Measurements from ENCODE around the gene XPO5.
"Not testable (repeated sequence)": the region's sequence is repeated elsewhere in the genome, so short reads cannot be mapped to it uniquely, and the experiment has no call there.

XPO5 gene

DNA sequence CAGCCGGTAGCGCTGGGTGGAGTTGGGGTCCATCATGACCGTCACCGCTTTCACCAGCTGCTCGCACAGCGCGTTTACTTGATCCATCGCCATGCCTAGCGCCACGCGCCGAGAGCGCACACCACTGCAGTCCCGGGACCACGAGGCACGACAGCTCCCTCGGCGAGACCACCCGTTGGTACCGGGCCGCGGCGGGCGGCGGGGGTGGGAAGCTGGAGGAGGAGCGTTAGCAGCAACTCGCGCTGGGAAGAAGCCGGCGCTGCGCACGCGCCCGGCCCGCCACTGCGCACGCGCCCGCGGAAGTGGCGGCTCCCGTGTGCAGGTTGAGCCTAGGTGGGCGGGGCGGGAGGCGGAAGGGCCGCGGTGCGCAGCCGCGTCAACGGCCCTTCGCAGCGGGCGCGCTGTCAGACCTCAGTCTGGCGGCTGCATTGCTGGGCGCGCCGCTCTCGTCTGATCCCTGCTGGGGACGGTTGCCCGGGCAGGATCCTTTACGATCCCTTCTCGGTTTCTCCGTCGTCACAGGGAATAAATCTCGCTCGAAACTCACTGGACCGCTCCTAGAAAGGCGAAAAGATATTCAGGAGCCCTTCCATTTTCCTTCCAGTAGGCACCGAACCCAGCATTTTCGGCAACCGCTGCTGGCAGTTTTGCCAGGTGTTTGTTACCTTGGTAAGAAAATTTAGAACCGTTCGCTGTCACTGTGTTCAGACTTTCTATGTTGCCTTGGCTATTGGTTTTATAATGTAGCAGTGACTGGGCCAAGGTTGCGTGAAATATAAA is at the start of gene XPO5, which contains the start of gene POLH:
XPO5 (minus strand) TSS at position 267 of the 780 bp plus-strand sequence; CDS start at position 93, 174 bp downstream.
POLH (plus strand) TSS at position 414 of the 780 bp plus-strand sequence. CDS start 6,135 bp downstream, outside the sequence.
- peak within 1 kb of the TSS; percentile 40 to 91 (median 84) for H3K27ac ChIP-seq
- peak within 1 kb of the TSS; percentile 61 to 100 (median 97) for H3K4me3 ChIP-seq

DNA sequence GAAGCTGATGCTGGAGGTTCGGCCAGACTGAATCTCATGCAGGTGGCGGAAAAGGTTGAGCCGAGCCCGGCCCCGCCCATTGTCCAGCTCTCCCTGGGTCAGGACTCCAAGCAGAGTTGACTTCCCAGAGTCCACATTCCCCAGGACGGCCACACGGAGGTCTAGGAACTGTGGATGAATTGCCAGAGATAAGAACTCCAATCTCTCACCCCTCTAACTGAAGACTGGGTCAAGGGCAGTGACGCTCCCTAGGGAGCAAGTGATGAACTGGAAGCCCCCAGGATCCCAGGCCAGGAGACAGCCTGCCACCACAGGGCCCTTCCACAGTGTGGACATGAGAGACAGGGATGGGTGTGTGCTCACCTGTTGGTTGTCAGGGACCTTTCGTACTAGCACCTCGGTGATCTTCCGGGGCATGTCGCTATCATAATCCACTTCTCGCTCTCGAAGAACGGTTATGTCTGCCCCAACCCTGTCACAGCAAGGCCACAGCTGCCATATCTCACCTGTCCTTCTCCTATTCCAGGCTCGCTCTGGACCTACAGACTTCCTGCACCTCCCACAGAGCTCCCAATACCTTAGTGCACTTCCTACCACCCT is 49.7 kb upstream of the XPO5 start:
- Histone ChIP-seq H3K4me3 (no peak overlapping the region), H3K27ac (no peak overlapping the region)

DNA sequence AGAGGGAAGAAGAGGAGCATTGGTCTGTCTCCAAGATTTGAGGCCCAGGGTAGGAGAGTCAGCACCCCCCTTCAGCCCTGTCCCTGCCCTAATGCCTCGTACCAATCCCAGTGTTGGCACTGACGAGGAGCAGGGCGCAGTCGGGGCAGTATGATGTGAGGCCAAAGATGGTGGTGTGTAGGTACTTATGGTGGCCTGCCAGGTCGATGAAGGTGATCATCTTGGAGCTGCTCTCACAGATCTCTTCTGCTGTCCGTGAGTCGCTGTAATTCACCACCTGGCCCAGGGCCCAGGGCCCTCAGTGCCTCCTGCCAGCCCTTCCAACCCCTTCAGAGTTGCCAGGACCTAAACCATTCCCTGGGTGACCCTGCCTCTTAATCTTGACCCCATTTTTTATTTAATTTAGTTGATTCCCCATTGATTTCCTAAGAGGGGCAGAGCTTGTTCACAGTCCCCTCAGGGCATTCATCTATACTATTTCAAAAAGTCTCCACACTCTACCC is 49.0 kb upstream of the XPO5 start:
- Histone ChIP-seq H3K27ac (no peak overlapping the region), H3K4me3 (no peak overlapping the region)

DNA sequence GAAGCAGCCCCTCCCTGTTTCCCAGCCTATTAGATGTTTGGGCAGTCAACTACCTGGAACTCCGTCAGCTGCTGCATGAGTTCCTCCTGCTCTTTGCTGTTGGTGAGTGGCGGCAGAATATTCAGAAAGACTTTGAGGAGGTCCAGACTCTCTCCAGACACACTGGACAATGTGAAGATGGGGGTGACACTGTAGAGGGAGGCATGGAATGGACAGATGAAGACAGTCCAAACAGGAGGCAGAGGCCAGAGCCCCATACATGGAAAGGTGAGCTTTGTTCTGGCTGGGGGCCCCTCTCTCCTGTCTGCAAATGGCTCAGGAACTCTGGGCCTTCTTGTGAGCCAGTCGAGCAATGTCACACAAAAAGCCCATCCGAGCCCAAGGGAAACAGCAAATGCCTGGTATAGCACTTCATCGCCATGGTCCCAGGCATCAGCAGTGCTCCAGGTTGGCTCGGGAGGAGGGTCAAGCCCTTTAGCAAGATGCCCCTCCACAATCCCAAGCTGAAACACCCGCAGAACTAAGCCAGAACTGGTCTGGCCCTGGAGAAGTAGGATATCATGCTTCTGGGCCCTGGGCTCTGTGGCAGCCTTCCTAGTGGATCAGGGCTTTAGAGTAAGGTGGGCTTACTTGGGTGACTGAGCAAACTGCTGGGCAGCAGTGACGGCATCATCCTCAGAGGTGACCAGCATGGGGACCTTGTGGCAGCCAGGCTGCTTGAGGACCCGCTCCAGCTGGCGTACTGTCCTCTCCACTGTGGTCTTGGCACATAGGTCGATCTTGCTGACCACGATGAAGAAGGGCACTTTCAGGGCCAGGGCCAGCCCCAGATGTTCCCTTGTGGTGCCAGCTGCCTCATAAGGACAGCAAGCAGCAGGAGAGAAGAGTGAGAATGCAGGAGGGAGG is 48.3 kb upstream of the XPO5 start:
- no peak overlapping the region for H3K27ac ChIP-seq
- no peak overlapping the region for H3K4me3 ChIP-seq

DNA sequence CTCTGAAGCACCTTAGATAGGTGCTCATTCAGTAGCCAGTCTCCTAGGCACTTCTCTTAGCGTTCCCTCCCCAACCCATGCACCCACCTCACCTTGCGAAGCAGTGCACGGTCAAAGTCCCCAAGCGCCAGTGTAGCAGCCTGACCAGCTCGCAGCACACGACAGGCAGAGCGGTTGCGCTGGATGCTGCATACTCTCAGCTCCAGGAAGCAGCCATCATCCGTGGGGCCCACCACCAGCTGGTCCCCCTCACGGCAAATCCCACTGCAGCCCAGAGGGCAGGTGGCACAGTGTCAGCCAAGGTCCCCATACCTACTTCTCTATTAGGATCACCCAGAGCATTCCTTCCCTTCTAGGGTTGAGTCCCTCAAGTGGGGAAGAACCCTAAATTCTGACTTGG is 46.7 kb upstream of the XPO5 start:
- Histone ChIP-seq H3K27ac (no peak overlapping the region), H3K4me3 (no peak overlapping the region)

DNA sequence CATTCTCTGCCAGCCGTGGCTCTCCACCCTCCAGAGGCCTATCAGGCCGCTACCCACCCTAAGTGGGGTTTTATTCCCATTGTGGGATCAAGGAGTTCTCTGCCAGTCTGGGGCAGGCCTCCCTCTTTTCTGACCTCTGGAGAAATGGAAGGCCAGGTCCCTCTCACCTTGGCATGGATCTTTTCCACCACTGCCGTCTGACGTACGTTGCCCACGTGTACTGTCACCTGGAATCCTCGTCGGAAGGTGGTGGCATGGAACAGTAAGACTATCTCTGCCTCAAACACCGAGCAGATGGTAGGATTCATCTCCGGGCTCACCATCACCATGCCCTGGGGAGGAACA is 46.0 kb upstream of the XPO5 start:
- H3K4me3 ChIP-seq: no peak overlapping the region
- no peak overlapping the region for H3K27ac ChIP-seq

DNA sequence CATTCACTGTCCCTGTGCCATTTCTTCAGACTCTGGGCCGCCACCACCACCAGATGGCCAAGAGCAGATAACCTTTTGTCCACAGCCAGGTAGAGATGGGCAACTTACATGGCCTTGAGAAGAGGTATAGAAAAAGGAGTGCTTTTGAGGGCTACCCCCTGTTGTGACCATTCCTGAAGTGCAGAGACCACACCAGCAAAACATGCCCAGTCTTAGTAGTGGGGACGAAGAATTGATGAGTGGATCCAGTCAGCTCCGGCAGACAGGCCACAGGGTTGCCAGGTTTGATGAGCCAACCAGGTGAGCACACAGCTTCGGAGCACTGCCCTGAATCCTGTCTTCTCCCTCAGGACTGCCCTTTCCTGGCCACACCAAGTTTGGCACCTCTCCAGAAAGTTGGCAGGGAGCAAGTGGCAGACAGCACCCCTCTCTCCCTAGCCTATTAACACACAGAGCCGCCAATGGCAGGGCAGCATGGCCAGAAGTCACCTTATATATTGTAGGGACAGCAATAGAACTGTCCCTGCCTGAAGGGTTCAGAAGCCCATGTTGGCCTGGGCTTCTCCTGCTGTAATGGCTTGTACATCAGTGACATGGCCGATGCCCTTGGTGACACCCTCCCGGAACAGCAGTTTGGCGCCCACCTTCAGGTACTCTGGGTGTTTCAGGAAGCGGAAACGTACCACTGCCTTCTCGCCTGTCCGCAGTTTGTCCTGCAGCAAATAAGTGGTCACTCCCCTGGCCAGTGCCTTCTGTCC is 45.4 kb upstream of the XPO5 start:
- Histone ChIP-seq H3K4me3 (no peak overlapping the region), H3K27ac (no peak overlapping the region)

DNA sequence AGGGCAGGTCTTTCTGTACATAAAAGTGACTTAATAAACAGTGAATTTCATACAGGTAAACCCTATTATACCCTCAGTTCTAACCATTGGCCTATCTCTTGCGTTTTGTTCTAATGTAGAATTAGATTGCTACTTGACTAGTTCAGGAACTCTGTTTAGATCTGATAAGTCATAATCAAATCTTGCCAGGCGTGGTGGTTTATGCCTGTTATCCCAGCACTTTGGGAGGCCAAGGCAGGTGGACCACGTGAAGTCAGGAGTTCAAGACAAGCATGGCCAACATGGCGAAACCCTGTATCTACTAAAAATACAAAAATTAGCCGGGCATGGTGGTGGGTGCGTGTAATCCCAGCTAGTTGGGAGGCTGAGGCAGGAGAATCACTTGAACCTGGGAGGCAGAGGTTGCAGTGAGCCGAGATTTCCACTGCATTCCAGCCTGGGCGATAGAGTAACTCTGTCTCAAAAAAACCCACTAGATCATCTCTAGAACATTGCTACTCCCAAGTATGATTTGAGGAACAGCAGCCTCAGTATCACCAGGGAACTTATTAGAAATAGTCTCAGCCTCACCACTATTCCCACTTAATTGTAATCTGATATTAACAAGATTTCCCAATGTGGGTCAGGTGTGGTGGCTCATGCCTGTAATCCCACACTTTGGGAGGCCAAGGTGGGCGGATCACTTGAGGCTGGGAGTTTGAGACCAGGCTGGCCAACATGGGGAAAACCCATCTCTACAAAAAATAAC is 41.1 kb upstream of the XPO5 start:
- H3K27ac ChIP-seq: no peak overlapping the region
- no peak overlapping the region for H3K4me3 ChIP-seq

DNA sequence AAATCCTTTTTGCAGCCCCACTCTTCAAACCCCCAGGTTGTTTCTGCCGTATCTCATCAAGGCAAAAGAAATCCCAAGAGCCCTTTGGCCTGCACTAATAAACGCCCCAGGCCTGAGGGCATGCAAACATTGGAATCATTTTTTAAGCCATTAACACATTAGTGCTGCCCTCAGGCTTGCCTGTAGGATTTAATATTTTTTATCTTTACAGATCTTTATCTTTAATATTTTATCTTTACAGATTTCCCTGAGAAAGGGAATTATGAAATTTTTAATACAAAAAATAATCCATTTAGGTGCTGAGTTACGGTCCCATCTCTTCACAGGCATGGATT is 38.5 kb upstream of the XPO5 start:
- Histone ChIP-seq H3K4me3 (no peak overlapping the region), H3K27ac (no peak overlapping the region)

DNA sequence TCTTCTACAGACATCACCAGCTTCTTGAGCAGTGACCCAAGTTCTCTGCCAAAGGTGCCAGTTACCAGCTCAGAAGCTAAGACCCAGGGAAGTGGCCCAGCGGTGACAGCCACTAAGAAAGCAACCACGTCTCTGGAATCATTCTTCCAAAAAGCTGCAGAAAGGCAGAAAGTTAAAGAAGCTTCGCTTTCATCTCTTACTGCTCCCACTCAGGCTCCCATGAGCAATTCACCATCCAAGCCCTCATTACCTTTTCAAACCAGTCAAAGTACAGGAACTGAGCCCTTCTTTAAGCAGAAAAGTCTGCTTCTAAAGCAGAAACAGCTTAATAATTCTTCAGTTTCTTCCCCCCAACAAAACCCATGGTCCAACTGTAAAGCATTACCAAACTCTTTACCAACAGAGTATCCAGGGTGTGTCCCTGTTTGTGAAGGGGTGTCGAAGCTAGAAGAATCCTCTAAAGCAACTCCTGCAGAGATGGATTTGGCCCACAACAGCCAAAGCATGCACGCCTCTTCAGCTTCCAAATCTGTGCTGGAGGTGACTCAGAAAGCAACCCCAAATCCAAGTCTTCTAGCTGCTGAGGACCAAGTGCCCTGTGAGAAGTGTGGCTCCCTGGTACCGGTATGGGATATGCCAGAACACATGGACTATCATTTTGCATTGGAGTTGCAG is 38.0 kb upstream of the XPO5 start:
- H3K4me3 ChIP-seq: no peak overlapping the region
- no peak overlapping the region for H3K27ac ChIP-seq

DNA sequence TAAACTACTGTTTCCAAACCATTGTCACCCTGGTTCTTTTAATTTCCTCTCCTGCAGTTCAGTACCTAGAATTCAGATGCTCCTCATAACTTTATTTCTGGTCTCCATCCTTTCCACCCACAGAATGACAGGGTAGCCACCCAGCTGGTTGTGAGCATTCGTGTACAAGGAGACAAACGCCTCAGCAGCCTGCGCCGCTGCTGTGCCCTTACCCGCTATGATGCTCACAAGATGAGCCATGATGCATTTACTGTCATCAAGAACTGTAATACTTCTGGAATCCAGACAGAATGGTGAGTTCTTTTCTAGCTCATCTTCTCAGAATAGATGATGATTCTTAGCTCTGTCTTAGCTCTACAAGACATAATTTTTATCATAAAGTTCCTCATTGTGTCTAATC is 34.6 kb upstream of the XPO5 start:
- Histone ChIP-seq H3K4me3 (no peak overlapping the region), H3K27ac (no peak overlapping the region)

DNA sequence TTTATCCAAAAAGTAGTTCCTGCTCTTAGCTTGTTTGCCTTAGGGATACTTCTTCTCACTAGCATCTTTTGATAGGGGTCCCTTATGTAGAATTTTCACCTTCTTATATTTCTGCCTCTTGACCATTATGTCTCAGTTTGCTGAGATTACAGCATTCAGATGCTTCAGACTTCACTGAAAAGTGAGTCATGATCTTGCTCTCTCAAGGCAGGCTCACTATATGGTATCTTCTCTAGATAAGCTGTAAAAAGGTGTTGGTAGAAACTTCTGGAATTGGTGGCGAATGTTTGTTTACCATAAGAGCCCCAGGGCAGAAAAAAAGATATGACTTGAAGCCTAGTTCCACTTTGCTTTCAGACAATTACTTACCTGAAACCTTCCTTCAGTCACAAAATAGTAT is 33.6 kb upstream of the XPO5 start:
- no peak overlapping the region for H3K4me3 ChIP-seq
- no peak overlapping the region for H3K27ac ChIP-seq

DNA sequence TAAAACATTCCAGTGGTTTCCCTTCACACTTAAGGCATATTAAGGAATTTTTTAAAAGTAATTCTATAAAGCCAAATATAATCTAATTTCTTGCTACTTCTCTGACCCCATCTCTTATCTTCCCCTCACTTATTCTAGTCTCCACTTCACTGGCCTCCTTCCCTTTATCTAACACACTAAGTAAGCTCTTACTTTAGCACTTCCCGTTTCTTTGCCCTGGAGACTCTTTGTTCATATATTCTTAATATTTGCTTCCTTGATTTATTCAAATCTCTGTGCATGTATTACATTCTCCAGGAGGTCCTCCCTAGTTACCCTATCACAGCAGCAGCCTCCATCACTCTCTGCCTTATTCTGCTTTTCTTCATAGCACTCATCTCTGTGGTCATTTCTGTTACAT is 33.0 kb upstream of the XPO5 start:
- Histone ChIP-seq H3K27ac (no peak overlapping the region), H3K4me3 (no peak overlapping the region)

DNA sequence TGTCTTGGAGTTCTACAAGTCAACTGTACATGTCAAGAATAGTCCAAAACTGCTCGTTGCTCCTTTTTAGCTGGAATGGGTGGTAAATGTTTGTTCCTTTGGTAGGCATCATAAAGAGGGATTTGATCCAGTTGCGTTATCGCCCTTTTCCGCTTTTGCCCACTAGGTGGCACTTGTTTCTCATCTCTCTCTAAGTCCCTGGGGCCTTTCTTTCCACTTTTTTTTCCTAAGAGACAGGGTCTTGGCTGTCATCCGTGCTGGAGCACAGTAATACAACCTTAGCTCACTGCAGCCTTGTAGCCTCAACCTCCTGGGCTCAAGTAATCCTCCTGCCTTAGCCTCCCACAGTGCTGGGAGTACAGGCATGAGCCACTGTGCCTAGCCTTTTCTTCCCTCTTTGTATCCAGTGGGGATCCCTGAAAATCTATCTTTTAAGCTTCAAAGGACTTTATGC is 32.5 kb upstream of the XPO5 start:
- no peak overlapping the region for H3K4me3 ChIP-seq
- H3K27ac ChIP-seq: no peak overlapping the region

DNA sequence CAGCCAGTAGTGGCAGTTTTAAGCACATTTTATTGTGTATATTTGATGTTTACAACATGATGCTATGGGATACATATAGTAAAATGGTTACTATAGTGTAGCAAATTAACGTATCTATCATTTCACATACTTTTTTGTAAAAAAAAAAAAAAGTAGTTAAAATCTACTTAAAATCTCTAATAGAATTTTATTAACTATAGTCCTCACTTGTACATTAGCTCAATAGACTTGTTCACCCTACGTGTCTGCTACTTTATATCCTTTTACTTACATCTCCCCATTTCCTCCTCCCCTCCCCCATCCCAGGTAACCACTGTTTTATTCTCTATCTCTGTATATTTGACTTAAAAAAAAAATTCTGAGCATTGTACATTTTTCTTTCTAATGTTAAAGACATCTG is 30.2 kb upstream of the XPO5 start:
- Histone ChIP-seq H3K4me3 (no peak overlapping the region), H3K27ac (no peak overlapping the region)

DNA sequence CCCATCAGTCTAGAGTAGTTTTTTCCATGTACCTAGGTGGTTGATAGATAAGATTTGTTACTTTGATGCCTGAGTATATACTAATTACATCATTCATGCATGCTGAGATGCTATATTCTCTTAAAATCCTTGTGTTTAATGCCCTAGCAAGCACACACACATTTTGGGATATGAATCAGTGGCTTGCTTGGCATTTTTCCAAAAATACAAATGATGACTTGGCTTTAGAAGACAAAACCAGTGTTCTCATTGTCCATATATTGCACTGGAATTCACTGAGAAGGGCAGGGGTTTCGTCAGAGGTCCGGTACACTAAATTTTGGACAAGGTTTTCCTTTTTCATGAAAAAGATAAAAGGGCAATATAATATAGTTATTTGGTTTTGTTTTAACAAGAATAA is 28.3 kb upstream of the XPO5 start:
- no peak overlapping the region for H3K27ac ChIP-seq
- H3K4me3 ChIP-seq: no peak overlapping the region

DNA sequence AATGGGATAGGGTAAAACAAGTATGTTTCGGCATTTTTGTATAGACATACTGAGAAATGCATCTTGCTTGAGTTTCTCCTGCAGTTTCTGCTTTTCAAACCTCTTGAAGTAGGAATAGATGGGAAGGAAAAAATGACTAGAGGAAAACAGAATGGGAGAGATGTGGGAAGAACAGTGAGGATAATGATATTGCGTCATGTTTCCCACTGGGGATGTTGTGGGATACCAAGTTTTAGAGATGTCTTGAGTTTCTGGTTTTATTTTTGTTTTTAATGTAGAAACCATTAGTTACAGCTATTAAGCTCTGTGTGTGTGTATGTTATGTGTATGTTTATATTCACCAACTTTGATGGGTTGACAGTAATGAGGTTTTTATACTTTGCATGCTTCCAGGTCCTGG is 24.8 kb upstream of the XPO5 start:
- no peak overlapping the region for H3K27ac ChIP-seq
- H3K4me3 ChIP-seq: no peak overlapping the region

DNA sequence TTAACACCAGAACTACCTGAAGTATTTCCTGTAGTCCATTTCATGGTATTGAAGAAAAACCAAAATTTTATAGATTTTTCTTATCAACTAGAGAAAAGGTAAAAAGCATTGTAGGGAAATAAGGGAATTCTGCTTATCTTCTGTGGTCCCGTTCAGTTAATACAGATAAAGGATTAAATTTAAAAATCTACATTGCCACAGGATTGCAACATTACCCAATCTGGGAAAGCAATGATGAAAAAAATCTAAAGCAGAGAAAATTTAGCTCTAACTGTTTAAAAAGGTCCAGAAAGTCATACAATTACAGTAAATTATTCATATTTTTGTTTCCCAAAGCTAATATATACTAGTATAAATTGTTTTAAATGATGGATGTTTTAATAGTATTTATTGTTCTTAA is 18.1 kb upstream of the XPO5 start:
- Histone ChIP-seq H3K27ac (no peak overlapping the region), H3K4me3 (no peak overlapping the region)

DNA sequence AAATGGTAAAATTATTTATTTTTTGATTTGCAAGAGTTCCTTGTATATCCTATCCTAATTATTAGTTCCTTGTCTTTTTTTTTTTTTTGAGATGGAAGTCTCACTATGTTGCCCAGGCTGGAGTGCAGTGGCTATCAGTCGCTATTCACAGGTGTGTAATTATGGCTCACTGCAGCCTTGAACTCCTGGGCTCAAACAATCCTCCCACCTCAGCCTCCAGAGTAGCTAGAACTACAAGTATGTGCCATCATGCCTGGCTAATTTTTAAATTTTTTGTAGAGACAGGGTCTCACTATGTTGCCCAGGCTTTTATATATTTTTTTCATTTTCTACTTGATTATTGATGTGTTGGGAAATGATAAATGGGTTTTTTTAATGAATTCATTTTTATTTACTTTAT is 13.7 kb upstream of the XPO5 start:
- H3K27ac ChIP-seq, H3K4me3 ChIP-seq: not testable (repeated sequence)

All from skin epidermis (tissue), 12 donors.